Lower leg skin (tissue), 3 donors: Measurements from ENCODE around the gene NT5DC4.

ENCODE experiments used
- CTCF ChIP-seq, 3 donors: fragments of 450-650 bp; IDR thresholded peaks; one replicate each; pipeline ENCODE4 v1.5.1; 2016; ENCODE audit warnings: antibody characterized with exemption in 3 of 3, mild to moderate bottlenecking in 3 of 3, moderate library complexity in 2 of 3
- POLR2A ChIP-seq, 2 donors: fragments of 450-650 bp; IDR thresholded peaks; one replicate each; pipeline ENCODE4 v1.6.1; 2016 to 2017; ENCODE audit warnings: antibody characterized with exemption in 2 of 2, mild to moderate bottlenecking in 1 of 2, moderate library complexity in 1 of 2

- TF ChIP-seq CTCF (IDR thresholded peaks at IDR 0.05) (no peak), POLR2A (IDR thresholded peaks at IDR 0.05) (no peak)
Observed at GRCh38 chr2:112765251-112765650, 44.4 kb downstream of the NT5DC4 start.
